Measurements from ENCODE around the gene BRSK1. TPM values are rescaled to one million over a fixed set of nuclear protein-coding genes. Genes with fewer than 3 reads are reported as not detected.

The BRSK1 gene
- total and polyA plus RNA-seq, 2 of the 8 experiments (the other 6 are each of a cell fraction or from before 2014, with no cell fraction given), result 27.6 to 32.7 TPM

GRCh38 chr19:55248704-55249103 is 35.1 kb upstream of the BRSK1 start (continued):
- TF ChIP-seq CHD7 (IDR thresholded peaks at IDR 0.05; ENCODE audit: insufficient replicate concordance, low read length) (no peak), HDAC2 (IDR thresholded peaks at IDR 0.05; ENCODE audit: borderline replicate concordance in 1 of 2, low read depth in 2 of 2, low read length in 2 of 2) (no peak), ATF2 (IDR thresholded peaks at IDR 0.05; ENCODE audit: low read length) (no peak), BACH1 (IDR thresholded peaks at IDR 0.05; ENCODE audit: low read length) (no peak), SP1 (IDR thresholded peaks at IDR 0.05; ENCODE audit: low read depth, low read length) (no peak), EP300 (IDR thresholded peaks at IDR 0.05; ENCODE audit: borderline replicate concordance in 1 of 2, low read depth in 2 of 2, low read length in 2 of 2) (no peak), RFX5 (IDR thresholded peaks at IDR 0.05; ENCODE audit: borderline replicate concordance, low read depth, low read length) (no peak), RNF2 (IDR thresholded peaks at IDR 0.05; ENCODE audit: borderline replicate concordance, low read depth, low read length, missing control alignments, poor library complexity, severe bottlenecking) (no peak), ASH2L (IDR thresholded peaks at IDR 0.05; ENCODE audit: low read length) (no peak)
